OCI-LY3 (cell line): ENCODE results near the gene TSPAN1.

Experiments used
- H2AFZ ChIP-seq: fragments of 200-600, 300-600 bp; shearing (Covaris generic); 2 replicates; pipeline ENCODE4 v1.6.0; 2014; ENCODE audit warnings: antibody characterized with exemption, low read depth, low read length
- H3K27ac ChIP-seq: fragments of 200-600, 300-600 bp; sonication (generic); 2 replicates; pipeline ENCODE4 v1.5.1; 2014; ENCODE audit warnings: mild to moderate bottlenecking, low read length, moderate library complexity, mixed read lengths
- H3K27me3 ChIP-seq: fragments of 200-600, 300-600 bp; sonication (generic); 2 replicates; pipeline ENCODE4 v1.6.1; 2014; ENCODE audit warnings: low read depth, low read length, mixed read lengths
- H3K36me3 ChIP-seq: fragments of 200-600, 300-600 bp; sonication (generic); replicated peaks from 2 replicates; pipeline ENCODE3; 2014; ENCODE audit warnings: low read depth, low read length, mixed read lengths
- H3K4me1 ChIP-seq: fragments of 300-600, 200-600 bp; sonication (generic); 2 replicates; pipeline ENCODE4 v1.6.1; 2014; ENCODE audit warnings: low read length, mixed read lengths
- H3K4me2 ChIP-seq: fragments of 200-600, 300-600 bp; sonication (generic); 2 replicates; pipeline ENCODE4 v1.6.1; 2014; ENCODE audit warnings: low read length, mixed read lengths
- H3K4me3 ChIP-seq: fragments of 300-600, 200-600 bp; sonication (generic); 2 replicates; pipeline ENCODE4 v1.5.1; 2014; ENCODE audit warnings: antibody characterized with exemption, mild to moderate bottlenecking, low read length, moderate library complexity
- H3K79me2 ChIP-seq: fragments of 300-600, 200-600 bp; shearing (Covaris generic); 2 replicates; pipeline ENCODE4 v1.6.1; 2014; ENCODE audit warnings: mild to moderate bottlenecking, low read length, mixed read lengths
- H3K9ac ChIP-seq: fragments of 300-600, 200-600 bp; shearing (Covaris generic); 2 replicates; pipeline ENCODE4 v1.6.0; 2014; ENCODE audit warnings: mild to moderate bottlenecking, low read length, moderate library complexity
- H3K9me3 ChIP-seq: fragments of 200-600, 300-600 bp; shearing (Covaris generic); 2 replicates; pipeline ENCODE4 v1.6.1; 2014; ENCODE audit warnings: low read length, mixed read lengths; ENCODE audit not compliant: insufficient read depth
- H4K20me1 ChIP-seq: fragments of 200-600, 300-600 bp; sonication (generic); 2 replicates; pipeline ENCODE4 v1.6.1; 2016; ENCODE audit warnings: low read length, mixed read lengths; ENCODE audit not compliant: insufficient read depth
- EZH2phosphoT487 ChIP-seq: fragments of 200-600 bp; shearing (Covaris generic); IDR thresholded peaks from 2 replicates; pipeline ENCODE4 v1.6.1; 2018; ENCODE audit warnings: antibody characterized with exemption, mixed run types, low read depth
- TF ChIP-seq, protein P1 (sequence below): fragments of 200-600, 300-600 bp; sonication (generic); IDR thresholded peaks from 2 replicates; pipeline ENCODE4 v1.5.1; 2014; ENCODE audit warnings: antibody characterized with exemption, low read length, low read depth

TSPAN1 gene

DNA sequence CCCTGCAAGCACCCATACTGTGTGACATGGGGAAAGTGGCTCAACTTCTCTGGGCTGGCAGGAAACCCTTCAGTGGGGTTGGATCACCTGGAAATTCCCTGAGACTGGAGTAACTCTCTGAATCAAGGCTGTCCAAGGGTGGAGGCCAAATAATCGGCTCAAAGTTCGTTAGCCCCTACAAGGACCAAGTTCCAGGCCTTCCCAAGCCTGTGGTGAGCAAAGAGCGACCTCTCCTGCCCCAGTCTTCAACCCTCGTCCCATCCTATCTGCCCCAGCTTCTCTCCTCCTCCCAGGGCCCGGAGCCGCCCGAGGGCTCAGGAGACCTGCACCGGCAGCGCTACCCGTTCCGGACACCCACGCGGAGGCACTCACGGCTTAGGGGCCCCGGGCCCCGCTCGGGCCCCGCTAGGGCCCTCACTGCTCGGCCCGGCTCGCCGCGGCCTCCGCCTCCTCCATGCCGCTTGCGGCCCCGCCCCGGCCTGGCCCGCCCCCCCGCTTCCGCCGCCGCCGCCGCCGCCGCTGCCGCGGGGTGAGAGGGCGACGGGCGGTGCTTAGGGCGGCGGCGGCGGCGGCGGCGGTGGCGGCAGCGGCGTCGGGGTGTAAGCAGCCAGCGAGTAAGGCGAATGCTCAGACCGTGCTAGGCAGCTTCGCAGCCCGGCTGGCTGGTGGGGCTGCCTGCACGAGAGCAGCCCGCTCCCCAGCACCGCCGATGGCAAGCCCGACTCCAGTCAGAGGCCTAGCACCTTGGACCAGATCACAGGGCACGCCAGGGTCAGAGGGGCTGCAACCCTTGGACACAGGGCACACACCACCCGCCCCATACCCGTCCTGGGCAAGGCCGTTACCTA, 23.3 kb downstream of the TSPAN1 start, which contains the start of gene POMGNT1:
TSS of gene POMGNT1 (minus strand) at position 471 of the 848 bp plus-strand sequence. CDS start 613 bp downstream, outside the sequence.
- H3K4me3 ChIP-seq = peak within 1 kb of the TSS; percentile 93
- H3K27me3 ChIP-seq = no peaks in the 10 kb centered on the region
- H4K20me1 ChIP-seq = no peaks in the 10 kb centered on the region
- H3K4me1 ChIP-seq = peaks cover 12% of the 10 kb centered on the region
- TF ChIP-seq, protein P1, sequence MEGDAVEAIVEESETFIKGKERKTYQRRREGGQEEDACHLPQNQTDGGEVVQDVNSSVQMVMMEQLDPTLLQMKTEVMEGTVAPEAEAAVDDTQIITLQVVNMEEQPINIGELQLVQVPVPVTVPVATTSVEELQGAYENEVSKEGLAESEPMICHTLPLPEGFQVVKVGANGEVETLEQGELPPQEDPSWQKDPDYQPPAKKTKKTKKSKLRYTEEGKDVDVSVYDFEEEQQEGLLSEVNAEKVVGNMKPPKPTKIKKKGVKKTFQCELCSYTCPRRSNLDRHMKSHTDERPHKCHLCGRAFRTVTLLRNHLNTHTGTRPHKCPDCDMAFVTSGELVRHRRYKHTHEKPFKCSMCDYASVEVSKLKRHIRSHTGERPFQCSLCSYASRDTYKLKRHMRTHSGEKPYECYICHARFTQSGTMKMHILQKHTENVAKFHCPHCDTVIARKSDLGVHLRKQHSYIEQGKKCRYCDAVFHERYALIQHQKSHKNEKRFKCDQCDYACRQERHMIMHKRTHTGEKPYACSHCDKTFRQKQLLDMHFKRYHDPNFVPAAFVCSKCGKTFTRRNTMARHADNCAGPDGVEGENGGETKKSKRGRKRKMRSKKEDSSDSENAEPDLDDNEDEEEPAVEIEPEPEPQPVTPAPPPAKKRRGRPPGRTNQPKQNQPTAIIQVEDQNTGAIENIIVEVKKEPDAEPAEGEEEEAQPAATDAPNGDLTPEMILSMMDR = peak; percentile 24
- TF ChIP-seq EZH2phosphoT487 = no peak
- H3K4me2 ChIP-seq = peak within 1 kb of the TSS; percentile 98
- peak within 1 kb of the TSS; percentile 94; the same call in 1 of the 2 replicates for H2AFZ ChIP-seq
- H3K36me3 ChIP-seq = no peaks in the 10 kb centered on the region
- H3K79me2 ChIP-seq = 0 out of 2 replicates have a peak, but pooled peaks cover 2% of the 10 kb centered on the region
- H3K9ac ChIP-seq = peak within 1 kb of the TSS; percentile 85
- peak within 1 kb of the TSS; percentile 42 for H3K27ac ChIP-seq
- no peaks in the 10 kb centered on the region for H3K9me3 ChIP-seq

DNA sequence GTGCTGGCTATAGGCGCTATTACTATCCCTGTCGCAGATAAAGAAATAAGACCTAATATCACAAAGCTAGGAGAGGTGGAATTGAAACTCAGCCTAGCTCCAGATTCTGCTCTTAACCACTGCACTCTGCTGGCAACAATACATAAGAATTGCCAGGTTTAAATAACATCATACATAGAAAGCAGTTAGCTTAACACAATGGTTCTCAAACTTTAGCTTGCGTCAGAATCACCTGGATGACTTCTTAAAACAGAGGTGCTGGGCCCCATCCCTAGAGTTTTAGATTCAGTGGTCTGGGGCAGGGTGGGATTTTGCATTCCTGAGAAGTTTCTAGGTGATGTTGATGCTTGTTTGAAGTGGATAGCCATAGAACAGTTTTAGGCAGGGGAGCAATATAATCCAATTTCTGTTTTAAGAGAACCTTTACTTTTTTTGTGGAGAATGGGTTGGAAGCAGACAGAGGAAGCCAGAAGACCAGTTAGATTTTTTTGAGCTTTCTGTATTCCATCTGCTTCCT, 24.4 kb downstream of the TSPAN1 start:
- no peaks in the 10 kb centered on the region for H4K20me1 ChIP-seq
- H3K27ac ChIP-seq = no peak overlapping the region
- peak overlapping the region; percentile 75; the same call in 1 of the 2 replicates for H3K9ac ChIP-seq
- H3K4me2 ChIP-seq = peak overlapping the region; percentile 81
- no peaks in the 10 kb centered on the region for H3K36me3 ChIP-seq
- H3K4me1 ChIP-seq = peaks cover 12% of the 10 kb centered on the region
- no peaks in the 10 kb centered on the region for H3K27me3 ChIP-seq
- 0 out of 2 replicates have a peak, but pooled peaks cover 2% of the 10 kb centered on the region for H3K79me2 ChIP-seq
- no peaks in the 10 kb centered on the region for H3K9me3 ChIP-seq
- no peak overlapping the region for H2AFZ ChIP-seq
- TF ChIP-seq, protein P1 = no peak
- no peak for TF ChIP-seq EZH2phosphoT487
- H3K4me3 ChIP-seq = peak overlapping the region; percentile 93

DNA sequence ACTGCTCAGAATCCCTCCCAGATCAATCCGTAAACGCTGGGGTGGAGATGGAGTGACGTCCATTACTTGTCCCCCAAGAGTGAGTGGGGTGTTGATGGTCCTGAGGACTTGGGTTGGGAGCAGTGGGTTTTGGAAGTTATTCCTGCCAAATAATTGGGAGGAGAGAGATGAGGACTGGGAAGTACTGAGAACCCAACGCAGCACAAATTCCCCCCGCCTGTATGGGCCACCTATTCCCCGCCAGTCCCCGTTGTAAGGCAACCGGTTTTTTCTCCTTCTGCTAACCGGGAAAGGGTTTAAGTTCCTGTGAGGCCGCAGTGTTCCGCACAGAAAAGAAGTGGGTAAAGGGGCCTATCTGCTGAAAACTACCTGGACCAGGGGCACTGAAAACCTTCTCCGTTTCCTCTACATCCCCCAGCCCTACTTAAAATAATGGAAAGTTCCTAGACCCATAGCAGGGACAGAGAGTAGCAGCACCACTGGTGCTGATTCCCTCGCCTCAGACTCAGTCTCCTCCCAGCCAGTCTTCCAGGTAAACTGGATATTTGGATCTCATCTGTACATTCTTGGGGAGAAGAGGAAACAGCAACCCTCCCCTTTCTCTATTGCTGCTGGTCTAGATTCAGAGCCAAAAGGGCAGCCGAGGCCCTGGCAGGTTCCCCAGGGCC, 29.0 kb downstream of the TSPAN1 start:
- peaks cover 5% of the 10 kb centered on the region; the same call in 1 of the 2 replicates for H3K4me1 ChIP-seq
- H3K27ac ChIP-seq = no peak overlapping the region
- peak overlapping the region; percentile 98 for H3K4me3 ChIP-seq
- H3K79me2 ChIP-seq = no peaks in the 10 kb centered on the region
- H3K9ac ChIP-seq = no peak overlapping the region
- TF ChIP-seq, protein P1 = no peak
- no peaks in the 10 kb centered on the region for H3K27me3 ChIP-seq
- H3K36me3 ChIP-seq = no peaks in the 10 kb centered on the region
- no peaks in the 10 kb centered on the region for H4K20me1 ChIP-seq
- peak overlapping the region; percentile 98 for H3K4me2 ChIP-seq
- H3K9me3 ChIP-seq = no peaks in the 10 kb centered on the region
- H2AFZ ChIP-seq = peak overlapping the region; percentile 84; the same call in 1 of the 2 replicates

DNA sequence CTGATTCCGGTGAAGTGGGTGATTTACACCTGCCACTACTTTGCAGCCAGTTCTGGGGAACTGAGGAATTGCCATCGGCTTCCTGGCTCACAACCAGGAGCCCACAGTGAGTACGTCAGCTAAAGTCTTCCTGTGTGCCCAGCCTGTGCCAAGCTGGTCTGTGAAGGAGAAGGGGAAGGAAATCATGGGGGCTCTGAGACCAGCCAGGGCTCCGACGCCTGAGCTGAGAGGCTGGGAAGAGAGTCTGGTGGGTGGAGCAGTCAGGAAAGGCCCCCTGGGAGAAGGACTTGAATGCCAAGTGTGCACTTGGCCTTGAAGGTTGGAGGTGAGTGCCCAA, 29.5 kb downstream of the TSPAN1 start:
- Histone ChIP-seq H3K27ac (no peak overlapping the region), H2AFZ (no peak overlapping the region), H4K20me1 (no peaks in the 10 kb centered on the region), H3K9ac (no peak overlapping the region), H3K79me2 (no peaks in the 10 kb centered on the region), H3K4me1 (peaks cover 1% of the 10 kb centered on the region; the same call in 1 of the 2 replicates), H3K4me2 (no peak overlapping the region), H3K9me3 (no peaks in the 10 kb centered on the region), H3K4me3 (no peak overlapping the region), H3K36me3 (no peaks in the 10 kb centered on the region), H3K27me3 (no peaks in the 10 kb centered on the region)
- TF ChIP-seq EZH2phosphoT487 = no peak
- TF ChIP-seq, protein P1 = no peak
